ENCODE data around the gene STAT1. TPM values are rescaled to one million over a fixed set of nuclear protein-coding genes. Genes with fewer than 3 reads are reported as not detected.
A peak's percentile ranks its signal among the peaks of the same experiment; 100 is the strongest.

The STAT1 gene
- total and polyA plus RNA-seq, 2 donors = 77.8 to 201 TPM

DNA sequence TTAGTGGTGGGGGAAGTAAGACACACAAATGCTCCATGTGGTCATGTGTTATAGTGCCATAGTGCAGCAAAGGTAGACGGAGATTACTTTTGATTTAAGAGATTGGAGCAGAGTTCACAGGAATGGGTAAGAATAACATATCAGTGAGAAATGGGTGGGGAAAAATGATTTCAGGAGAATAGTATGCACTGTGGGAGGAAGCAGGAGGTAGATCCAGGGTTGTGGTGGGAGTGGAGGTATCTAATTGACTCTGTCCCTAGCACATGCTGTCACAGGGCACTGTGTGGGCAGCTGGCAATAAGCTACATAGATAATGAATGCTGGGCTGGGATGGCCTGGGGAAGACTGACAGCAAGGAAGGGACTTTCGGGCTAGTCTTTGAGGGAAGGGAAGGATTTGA is 65.3 kb downstream of the STAT1 start:
- Histone ChIP-seq H3K27ac (ENCODE audit: low read depth in 1 of 2, low read length in 1 of 2) (no peak overlapping the region), H3K27me3 (ENCODE audit: control insufficient read depth in 2 of 2, insufficient read depth in 1 of 2, low read length in 1 of 2) (no peaks in the 10 kb centered on the region), H3K36me3 (ENCODE audit: control insufficient read depth in 2 of 2, insufficient read depth in 2 of 2, low read length in 1 of 2) (no peaks in the 10 kb centered on the region), H3K4me3 (ENCODE audit: low read length in 2 of 2) (no peak overlapping the region), H3K4me1 (ENCODE audit: control insufficient read depth in 2 of 2, insufficient read depth in 2 of 2, low read length in 2 of 2) (peaks cover 4 to 11% of the 10 kb centered on the region in 2 donors), H3K9me3 (ENCODE audit: control insufficient read depth in 2 of 2, insufficient read depth in 1 of 2, low read length in 1 of 2) (no peaks in the 10 kb centered on the region)
- DNase-seq (ENCODE audit: low read depth in 6 of 9, low spot score in 9 of 9) = no peak
- WGBS = 84% methylated on average over 2 of the region's 2 CpGs

DNA sequence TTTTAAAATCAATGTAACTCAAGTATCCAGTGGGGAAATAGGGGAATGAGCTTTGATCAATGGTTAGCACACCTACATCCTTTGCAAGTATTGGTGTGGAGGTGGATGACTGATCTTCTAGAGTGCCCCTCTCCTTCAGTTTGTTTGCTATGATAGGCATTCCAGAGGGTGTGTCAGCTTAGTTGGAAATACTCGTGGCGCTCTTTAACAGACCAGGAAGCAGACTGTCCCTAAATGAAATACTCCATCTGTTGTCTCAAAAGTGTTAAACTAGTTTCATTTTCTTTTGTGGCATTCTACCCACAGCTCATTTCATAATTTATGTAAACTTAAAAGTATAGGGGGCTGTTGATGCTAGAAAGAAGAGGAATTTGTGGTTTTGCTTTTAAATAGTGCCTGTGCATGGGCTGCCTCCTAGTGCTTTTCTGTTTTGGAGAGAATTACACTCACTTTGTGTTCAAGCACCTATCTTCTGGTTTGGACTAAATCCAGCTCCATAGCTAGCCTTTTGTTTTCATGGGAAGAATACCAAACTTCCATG is 66.2 kb downstream of the STAT1 start:
- Histone ChIP-seq H3K36me3 (ENCODE audit: control insufficient read depth in 2 of 2, insufficient read depth in 2 of 2, low read length in 1 of 2) (no peaks in the 10 kb centered on the region), H3K4me1 (ENCODE audit: control insufficient read depth in 2 of 2, insufficient read depth in 2 of 2, low read length in 2 of 2) (peaks cover 4 to 11% of the 10 kb centered on the region in 2 donors), H3K27me3 (ENCODE audit: control insufficient read depth in 2 of 2, insufficient read depth in 1 of 2, low read length in 1 of 2) (no peaks in the 10 kb centered on the region), H3K9me3 (ENCODE audit: control insufficient read depth in 2 of 2, insufficient read depth in 1 of 2, low read length in 1 of 2) (no peaks in the 10 kb centered on the region), H3K27ac (ENCODE audit: low read depth in 1 of 2, low read length in 1 of 2) (peak overlapping the region; percentile 49 to 61), H3K4me3 (ENCODE audit: low read length in 2 of 2) (peak overlapping the region in 1 of 2 donors; percentile 3)
- 0% methylated on average over 2 of the region's 2 CpGs for WGBS
- peak; percentile 4 to 77 (median 35) for DNase-seq (ENCODE audit: low read depth in 6 of 9, low spot score in 9 of 9)

DNA sequence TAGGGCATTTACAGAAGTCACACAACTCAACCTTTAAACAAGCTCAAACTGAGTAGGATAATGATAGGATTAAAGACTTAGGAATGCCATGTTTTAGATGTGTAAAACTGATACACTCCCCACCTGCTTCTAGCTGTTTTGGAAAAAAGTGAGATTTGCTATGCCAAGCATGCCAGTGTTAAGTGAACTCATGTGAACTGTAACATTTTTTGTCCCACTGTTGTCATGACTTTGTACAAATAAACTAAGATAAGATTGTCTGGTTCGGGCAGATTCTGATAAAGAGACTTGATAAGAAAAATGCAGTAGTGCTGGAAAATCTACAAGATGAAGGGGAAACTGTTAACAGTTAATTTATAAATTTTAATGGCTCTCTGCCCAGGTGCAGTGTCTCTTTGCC is 66.8 kb downstream of the STAT1 start:
- H3K27me3 ChIP-seq (ENCODE audit: control insufficient read depth in 2 of 2, insufficient read depth in 1 of 2, low read length in 1 of 2) = no peaks in the 10 kb centered on the region
- H3K4me3 ChIP-seq (ENCODE audit: low read length in 2 of 2) = no peak overlapping the region
- peaks cover 4 to 11% of the 10 kb centered on the region in 2 donors for H3K4me1 ChIP-seq (ENCODE audit: control insufficient read depth in 2 of 2, insufficient read depth in 2 of 2, low read length in 2 of 2)
- WGBS = 5% methylated on average over 1 of the region's 1 CpG
- H3K36me3 ChIP-seq (ENCODE audit: control insufficient read depth in 2 of 2, insufficient read depth in 2 of 2, low read length in 1 of 2) = no peaks in the 10 kb centered on the region
- H3K27ac ChIP-seq (ENCODE audit: low read depth in 1 of 2, low read length in 1 of 2) = no peak overlapping the region
- DNase-seq (ENCODE audit: low read depth in 6 of 9, low spot score in 9 of 9) = peak in 2 of 9 donors; percentile 5 to 22
- H3K9me3 ChIP-seq (ENCODE audit: control insufficient read depth in 2 of 2, insufficient read depth in 1 of 2, low read length in 1 of 2) = no peaks in the 10 kb centered on the region

DNA sequence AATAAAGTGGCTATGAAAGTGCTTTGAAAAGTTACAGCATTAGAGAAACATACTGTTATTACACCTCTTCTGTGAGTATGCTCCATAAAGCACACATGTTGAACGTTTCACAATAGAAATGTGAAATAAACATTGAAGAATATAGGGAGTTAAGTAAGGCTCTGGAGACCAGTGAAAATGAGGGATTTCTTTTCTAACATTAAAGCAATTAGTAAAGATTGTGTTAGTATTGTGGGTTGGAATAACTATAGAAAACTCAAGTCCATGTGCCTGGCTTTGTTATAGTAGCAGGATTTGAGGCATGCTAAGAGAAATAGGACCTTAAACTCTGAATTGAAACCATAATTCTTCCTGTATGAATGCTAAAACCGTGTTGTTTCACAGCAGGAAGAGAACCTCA is 70.3 kb downstream of the STAT1 start:
- 77% methylated on average over 2 of the region's 2 CpGs for WGBS
- H3K36me3 ChIP-seq (ENCODE audit: control insufficient read depth in 2 of 2, insufficient read depth in 2 of 2, low read length in 1 of 2) = no peaks in the 10 kb centered on the region
- no peak overlapping the region for H3K27ac ChIP-seq (ENCODE audit: low read depth in 1 of 2, low read length in 1 of 2)
- DNase-seq (ENCODE audit: low read depth in 6 of 9, low spot score in 9 of 9) = no peak
- H3K4me1 ChIP-seq (ENCODE audit: control insufficient read depth in 2 of 2, insufficient read depth in 2 of 2, low read length in 2 of 2) = peaks cover 4 to 9% of the 10 kb centered on the region in 2 donors
- no peaks in the 10 kb centered on the region for H3K9me3 ChIP-seq (ENCODE audit: control insufficient read depth in 2 of 2, insufficient read depth in 1 of 2, low read length in 1 of 2)
- no peak overlapping the region for H3K4me3 ChIP-seq (ENCODE audit: low read length in 2 of 2)
- no peaks in the 10 kb centered on the region for H3K27me3 ChIP-seq (ENCODE audit: control insufficient read depth in 2 of 2, insufficient read depth in 1 of 2, low read length in 1 of 2)

DNA sequence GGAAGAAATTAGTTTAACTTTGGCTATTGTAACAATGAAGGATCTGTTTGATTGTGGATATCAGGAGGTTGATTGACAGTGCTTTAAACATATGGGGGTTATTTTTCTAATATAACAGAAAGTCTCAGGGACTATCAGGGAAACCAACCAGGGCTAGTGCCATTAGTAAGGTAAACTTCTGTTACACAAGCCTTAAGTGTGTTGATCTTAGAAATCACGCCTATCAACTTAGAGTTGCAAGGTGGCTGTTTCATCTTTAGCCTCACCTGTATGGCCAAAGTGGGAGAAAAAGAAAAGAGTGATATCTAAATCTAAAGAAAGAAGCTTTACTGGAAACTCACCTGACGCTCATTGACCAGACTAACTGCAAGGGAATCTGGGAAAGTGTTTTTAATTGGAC is 71.3 kb downstream of the STAT1 start:
- over 99% methylated on average over 2 of the region's 2 CpGs for WGBS
- no peak for DNase-seq (ENCODE audit: low read depth in 6 of 9, low spot score in 9 of 9)
- H3K4me3 ChIP-seq (ENCODE audit: low read length in 2 of 2) = no peak overlapping the region
- peaks cover 3 to 4% of the 10 kb centered on the region in 2 donors for H3K4me1 ChIP-seq (ENCODE audit: control insufficient read depth in 2 of 2, insufficient read depth in 2 of 2, low read length in 2 of 2)
- no peak overlapping the region for H3K27ac ChIP-seq (ENCODE audit: low read depth in 1 of 2, low read length in 1 of 2)
- no peaks in the 10 kb centered on the region for H3K36me3 ChIP-seq (ENCODE audit: control insufficient read depth in 2 of 2, insufficient read depth in 2 of 2, low read length in 1 of 2)
- H3K9me3 ChIP-seq (ENCODE audit: control insufficient read depth in 2 of 2, insufficient read depth in 1 of 2, low read length in 1 of 2) = no peaks in the 10 kb centered on the region
- H3K27me3 ChIP-seq (ENCODE audit: control insufficient read depth in 2 of 2, insufficient read depth in 1 of 2, low read length in 1 of 2) = no peaks in the 10 kb centered on the region

DNA sequence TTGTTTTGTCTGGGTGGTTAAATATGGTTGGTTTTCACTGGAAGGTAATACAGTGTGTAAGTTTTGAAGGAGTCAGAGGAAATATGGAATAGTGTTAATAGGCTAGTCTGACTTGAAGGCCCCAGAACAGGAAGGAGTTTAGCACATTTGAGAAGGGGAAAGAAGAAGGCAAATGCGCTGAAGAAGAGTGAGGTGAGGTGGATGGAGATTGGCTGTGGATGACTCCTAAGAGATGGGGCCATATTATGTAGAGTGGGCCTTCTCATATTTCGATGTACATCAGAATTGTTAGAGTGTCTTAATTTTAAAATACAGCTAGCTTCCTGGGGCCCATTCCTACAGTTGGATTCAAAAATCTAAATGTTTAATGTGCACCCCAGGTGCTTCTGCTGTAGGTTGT is 72.4 kb downstream of the STAT1 start:
- no peak for DNase-seq (ENCODE audit: low read depth in 6 of 9, low spot score in 9 of 9)
- WGBS = 98% methylated on average over 2 of the region's 2 CpGs
- no peaks in the 10 kb centered on the region for H3K36me3 ChIP-seq (ENCODE audit: control insufficient read depth in 2 of 2, insufficient read depth in 2 of 2, low read length in 1 of 2)

DNA sequence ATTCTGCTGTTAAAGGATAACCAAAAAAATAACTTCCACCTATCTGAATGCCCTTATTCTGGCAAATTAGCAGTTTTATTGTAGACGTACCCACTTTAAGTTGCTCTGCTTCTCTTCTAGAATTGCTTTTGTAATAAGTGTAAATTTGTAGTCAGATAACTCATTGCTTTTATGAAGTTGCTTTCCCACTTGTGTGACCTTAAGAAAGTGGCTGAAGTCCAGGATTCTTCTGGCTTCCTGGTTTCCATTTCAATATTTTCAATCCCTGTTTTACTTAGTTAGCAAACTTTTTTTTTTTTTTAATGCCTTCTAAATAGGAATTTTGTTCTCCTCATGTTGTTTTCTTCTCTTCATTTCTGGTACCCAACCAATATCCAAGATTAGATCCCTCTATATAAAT is 73.5 kb downstream of the STAT1 start:
- Histone ChIP-seq H3K4me1 (ENCODE audit: control insufficient read depth in 2 of 2, insufficient read depth in 2 of 2, low read length in 2 of 2) (no peaks in the 10 kb centered on the region), H3K27ac (ENCODE audit: low read depth in 1 of 2, low read length in 1 of 2) (no peak overlapping the region), H3K4me3 (ENCODE audit: low read length in 2 of 2) (no peak overlapping the region), H3K27me3 (ENCODE audit: control insufficient read depth in 2 of 2, insufficient read depth in 1 of 2, low read length in 1 of 2) (no peaks in the 10 kb centered on the region), H3K9me3 (ENCODE audit: control insufficient read depth in 2 of 2, insufficient read depth in 1 of 2, low read length in 1 of 2) (no peaks in the 10 kb centered on the region), H3K36me3 (ENCODE audit: control insufficient read depth in 2 of 2, insufficient read depth in 2 of 2, low read length in 1 of 2) (no peaks in the 10 kb centered on the region)
- 95% methylated on average over 1 of the region's 1 CpG for WGBS
- no peak for DNase-seq (ENCODE audit: low read depth in 6 of 9, low spot score in 9 of 9)

More for the DNA sequence above, 72.4 kb downstream of the STAT1 start:
- Histone ChIP-seq H3K4me3 (ENCODE audit: low read length in 2 of 2) (no peak overlapping the region), H3K4me1 (ENCODE audit: control insufficient read depth in 2 of 2, insufficient read depth in 2 of 2, low read length in 2 of 2) (no peaks in the 10 kb centered on the region), H3K27me3 (ENCODE audit: control insufficient read depth in 2 of 2, insufficient read depth in 1 of 2, low read length in 1 of 2) (no peaks in the 10 kb centered on the region), H3K9me3 (ENCODE audit: control insufficient read depth in 2 of 2, insufficient read depth in 1 of 2, low read length in 1 of 2) (no peaks in the 10 kb centered on the region), H3K27ac (ENCODE audit: low read depth in 1 of 2, low read length in 1 of 2) (no peak overlapping the region)

DNA sequence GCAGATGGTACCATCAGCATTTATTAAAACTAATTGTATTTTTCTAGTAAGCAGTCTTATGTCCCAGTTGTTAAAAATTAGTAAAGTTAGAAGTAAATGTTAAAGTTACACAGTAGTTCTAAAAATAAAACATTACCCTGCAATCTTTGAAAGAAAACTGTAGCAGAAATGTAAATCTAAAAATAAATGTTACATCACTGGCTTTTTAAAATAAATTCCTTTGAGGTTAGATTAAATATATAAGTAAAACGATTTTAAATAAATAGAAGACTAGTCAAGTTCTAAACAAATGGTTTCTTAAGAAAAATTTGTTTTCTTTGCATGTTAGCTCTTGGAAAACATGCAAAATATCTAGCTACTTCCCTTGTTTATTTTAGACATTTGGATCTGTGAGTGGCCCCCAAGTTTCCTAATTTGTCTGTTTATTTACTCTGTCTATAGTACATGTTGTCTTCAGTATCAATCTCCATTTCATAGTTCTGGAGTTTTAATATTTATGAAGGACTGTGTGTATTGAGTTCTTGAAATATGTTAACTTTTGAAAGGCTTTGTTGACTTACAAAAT is 75.1 kb downstream of the STAT1 start:
- no peaks in the 10 kb centered on the region for H3K27me3 ChIP-seq (ENCODE audit: control insufficient read depth in 2 of 2, insufficient read depth in 1 of 2, low read length in 1 of 2)
- no peak for DNase-seq (ENCODE audit: low read depth in 6 of 9, low spot score in 9 of 9)
- H3K4me1 ChIP-seq (ENCODE audit: control insufficient read depth in 2 of 2, insufficient read depth in 2 of 2, low read length in 2 of 2) = no peaks in the 10 kb centered on the region
- H3K9me3 ChIP-seq (ENCODE audit: control insufficient read depth in 2 of 2, insufficient read depth in 1 of 2, low read length in 1 of 2) = no peaks in the 10 kb centered on the region
- H3K27ac ChIP-seq (ENCODE audit: low read depth in 1 of 2, low read length in 1 of 2) = no peak overlapping the region
- H3K4me3 ChIP-seq (ENCODE audit: low read length in 2 of 2) = no peak overlapping the region
- H3K36me3 ChIP-seq (ENCODE audit: control insufficient read depth in 2 of 2, insufficient read depth in 2 of 2, low read length in 1 of 2) = peaks cover 0 to 4% of the 10 kb centered on the region in 2 donors
- WGBS = 45% methylated on average over 1 of the region's 1 CpG

DNA sequence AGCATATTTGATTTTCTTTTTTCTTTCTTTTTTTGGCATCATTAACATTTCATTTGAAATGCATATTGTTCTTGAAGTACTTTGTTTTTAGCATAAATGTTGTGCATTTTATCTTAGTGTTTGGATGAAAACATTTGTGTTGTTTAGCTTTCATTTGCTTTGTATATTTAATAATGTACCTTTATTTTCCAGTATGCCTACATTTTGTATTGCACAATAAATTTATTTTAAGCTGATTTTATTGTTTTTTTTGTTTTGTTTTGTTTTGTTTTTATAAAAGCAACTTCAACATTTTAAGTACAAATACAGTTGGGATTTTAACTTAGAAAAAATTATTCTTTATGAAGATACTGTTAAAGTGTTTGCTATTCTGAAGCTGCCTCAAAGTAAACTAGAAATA is 78.9 kb downstream of the STAT1 start:
- no peaks in the 10 kb centered on the region for H3K4me1 ChIP-seq (ENCODE audit: control insufficient read depth in 2 of 2, insufficient read depth in 2 of 2, low read length in 2 of 2)
- peaks cover 2 to 21% of the 10 kb centered on the region in 2 donors for H3K36me3 ChIP-seq (ENCODE audit: control insufficient read depth in 2 of 2, insufficient read depth in 2 of 2, low read length in 1 of 2)
- no peak overlapping the region for H3K4me3 ChIP-seq (ENCODE audit: low read length in 2 of 2)
- H3K27me3 ChIP-seq (ENCODE audit: control insufficient read depth in 2 of 2, insufficient read depth in 1 of 2, low read length in 1 of 2) = no peaks in the 10 kb centered on the region
- H3K9me3 ChIP-seq (ENCODE audit: control insufficient read depth in 2 of 2, insufficient read depth in 1 of 2, low read length in 1 of 2) = no peaks in the 10 kb centered on the region
- no peak overlapping the region for H3K27ac ChIP-seq (ENCODE audit: low read depth in 1 of 2, low read length in 1 of 2)
- DNase-seq (ENCODE audit: low read depth in 6 of 9, low spot score in 9 of 9) = no peak
